ENCODE results near the gene ZNF468.
A peak's percentile ranks its signal among the peaks of the same experiment; 100 is the strongest.
"Not testable (repeated sequence)": the region's sequence is repeated elsewhere in the genome, so short reads cannot be mapped to it uniquely, and the experiment has no call there.

The ZNF468 gene

DNA sequence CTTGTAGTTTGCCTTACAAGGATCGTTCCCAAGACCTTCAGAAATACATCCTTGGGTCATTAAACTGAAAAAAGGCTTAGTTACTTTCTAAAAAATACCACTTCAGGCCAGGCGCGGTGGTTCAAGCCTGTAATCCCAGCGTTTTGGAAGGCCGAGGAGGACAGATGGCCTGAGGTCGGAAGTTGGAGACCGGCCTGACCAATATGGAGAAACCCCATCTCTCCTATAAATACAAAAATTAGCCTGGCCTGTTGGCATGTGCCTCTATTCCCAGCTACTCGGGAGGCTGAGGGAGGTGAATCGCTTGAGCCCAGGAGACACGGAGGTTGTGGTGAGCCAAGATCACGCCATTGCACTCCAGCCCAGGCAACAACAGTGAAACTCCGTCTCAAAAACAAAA lies 33.7 kb downstream of the ZNF468 start:
- DNase-seq = no peak

DNA sequence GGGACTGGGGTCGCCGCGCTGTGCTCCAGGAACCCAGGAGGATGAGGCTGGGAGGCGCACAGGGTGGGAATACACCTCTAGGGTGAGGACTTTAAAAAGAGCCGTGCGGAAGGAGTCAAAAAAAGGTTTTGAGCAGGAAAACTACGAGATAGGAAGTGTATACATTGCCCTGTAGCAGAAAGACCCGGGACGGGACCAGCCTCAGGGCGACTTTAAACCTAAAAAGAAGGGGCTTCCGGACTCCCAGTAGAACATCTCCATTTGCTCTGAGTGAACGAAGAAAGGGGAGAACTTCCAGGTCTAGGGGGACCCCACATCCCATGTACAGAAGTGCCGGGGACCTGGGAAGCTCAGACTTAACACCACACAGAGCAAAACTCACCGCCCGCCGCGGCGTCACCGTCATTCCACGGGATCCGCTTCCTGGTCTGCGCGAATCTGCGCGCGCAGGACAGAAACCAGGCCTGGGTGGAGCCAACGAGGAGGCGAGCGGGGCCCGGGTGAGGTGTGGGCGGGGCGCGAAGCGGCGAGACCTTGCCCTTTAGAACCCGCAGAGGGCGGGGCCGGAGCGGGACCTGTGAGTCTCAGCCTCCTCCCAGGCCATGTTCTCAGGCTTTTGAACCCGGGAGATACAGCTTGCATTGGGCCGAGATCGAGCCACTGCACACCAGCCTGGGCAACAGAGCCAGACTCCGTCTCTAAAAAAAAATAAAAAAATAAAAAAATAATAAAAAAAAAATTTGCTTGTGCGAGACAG lies 36.0 kb downstream of the ZNF468 start, which contains the start of gene ZNF28:
ZNF28 (minus strand) TSS at position 430 of the 757 bp plus-strand sequence. CDS start 3,675 bp downstream, outside the sequence.
- peak; percentile 15 to 22 for DNase-seq

DNA sequence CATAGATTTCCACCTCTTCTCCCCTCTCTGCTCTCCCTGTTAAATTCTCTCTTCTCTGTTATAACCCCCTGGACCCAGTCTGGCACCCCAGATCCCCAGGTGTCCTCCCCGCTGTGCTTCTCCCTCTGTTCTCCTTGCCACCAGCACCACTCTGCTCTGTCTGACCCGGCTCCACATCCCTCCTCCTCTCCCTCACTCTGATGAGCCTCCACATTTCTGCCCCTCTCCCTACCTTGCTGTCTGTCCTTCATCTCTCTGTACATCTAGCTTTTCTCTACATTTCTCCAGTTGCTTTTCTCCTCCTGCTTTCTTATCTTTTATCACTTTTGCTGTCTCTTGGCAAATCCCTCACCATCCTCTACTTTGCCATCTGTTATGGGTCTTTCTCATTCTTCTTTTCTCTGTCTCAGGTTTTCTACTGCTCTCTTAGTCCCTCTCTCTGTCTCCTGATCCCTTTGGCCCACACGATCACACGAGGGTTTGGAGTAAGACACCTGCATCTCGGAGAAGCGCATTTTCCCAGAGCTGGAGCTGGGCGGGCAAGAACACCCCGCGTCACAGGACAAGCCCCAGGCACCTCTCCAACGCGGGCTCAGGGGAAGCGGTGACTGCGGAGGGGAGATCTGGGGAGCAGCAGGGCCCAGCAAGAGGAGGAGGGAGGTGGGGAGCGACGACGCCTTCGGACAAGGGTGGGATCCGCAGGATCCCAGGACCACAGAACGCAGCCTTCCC lies 36.8 kb downstream of the ZNF468 start:
- not testable (repeated sequence) for DNase-seq

- DNase-seq = no peak
These were observed 47.6 kb downstream of the ZNF468 start for GRCh38 chr19:52809801-52810200.

- not testable (repeated sequence) for DNase-seq
These were observed 57.3 kb downstream of the ZNF468 start for GRCh38 chr19:52799950-52800640.

GRCh38 chr19:52789440-52789839 lies 68.0 kb downstream of the ZNF468 start:
- DNase-seq = no peak

Data from hippocampal formation (tissue), 2 donors.